Pancreas (tissue), 10 donors: ENCODE results near the gene CAMK1D. TPM values are rescaled to one million over a fixed set of nuclear protein-coding genes. Genes with fewer than 3 reads are reported as not detected.

ENCODE experiments used
- ATAC-seq, 4 donors: fragments of 200-7000 bp; cut with Tn5 transposase; one replicate each; pipeline versions ENCODE4 v1.8.0 to v1.9.1; 2020; ENCODE audit warnings: mild to moderate bottlenecking in 4 of 4, moderate library complexity in 4 of 4
- DNase-seq, 6 donors: peaks; one replicate each; pipeline ENCODE4 v3.0.0-alpha.2; 2020
- FAIRE-seq: peaks from 2 replicates; lab custom pipeline; 2012; peaks lifted over from hg19 to GRCh38; lab: Jason Lieb, UNC
- H3K27ac ChIP-seq, 4 donors: fragments of 200-600 bp; sonication (generic); 1 replicate in 3 of 4; 2 replicates in 1 of 4; pipeline versions ENCODE4 v1.5.0 to v1.8.0; 2020
- H3K27me3 ChIP-seq, 4 donors: fragments of 200-600 bp; one replicate each; pipeline ENCODE4 v1.8.0; 2021
- H3K36me3 ChIP-seq, 3 donors: fragments of 200-600 bp; sonication (generic) in 1 of 3; one replicate each; pipeline versions ENCODE4 v1.5.0 to v1.8.0; 2020 to 2021
- H3K4me1 ChIP-seq, 3 donors: fragments of 200-600 bp; one replicate each; pipeline ENCODE4 v1.8.0; 2021
- H3K4me3 ChIP-seq, 4 donors: fragments of 200-600 bp; sonication (generic) in 2 of 4; one replicate each; pipeline versions ENCODE4 v1.5.0 to v1.8.0; 2020 to 2021
- H3K9me3 ChIP-seq, 4 donors: fragments of 200-600 bp; one replicate each; pipeline ENCODE4 v1.8.0; 2021
- CTCF ChIP-seq, 4 donors: fragments of 200-600 bp; sonication (generic) in 3 of 4; IDR thresholded peaks; one replicate each; pipeline versions ENCODE4 v1.5.0 to v1.8.0; 2021; ENCODE audit warnings: antibody characterized with exemption in 4 of 4
- WGBS, 2 donors: extraction: QIAGEN DNeasy Blood & Tissue Kit; methylation state at CpG; one replicate each; pipeline ENCODE4 v1.1.7; 2013; 5-methylcytosine and 5-hydroxymethylcytosine counted together
- intact Hi-C, 3 donors: fragments of 100-400 bp; cut with DNase I; formaldehyde crosslinking; loops; one replicate each; pipeline versions ENCODE4 v1.11.1 to v1.14.2; 2022
- polyA plus RNA-seq, 2 donors: library from polyadenylated mRNA; stranded (reverse); fragments of 200-250 nt; gene quantifications; one replicate each; pipeline ENCODE4 v1.2.3, GENCODE V29; 2013
- total RNA-seq, 6 donors: library from RNA; stranded (reverse); fragmentation: NEBNext Ultra II Directional in 4 of 6; extraction: Animal tissue kit (Norgen Biotek cat#: 25700) in 4 of 6; gene quantifications; one replicate each; pipeline versions ENCODE4 v1.2.1 to v1.2.4, GENCODE V29; 2021 to 2023
- donor health status: healthy with polysubstance abuse.
- donor health status: DM: no; HTN: no; CAD: no; lungs with moderate emphysema.
- donor health status: DM: no; HTN: no; CAD: no.
- donor health status: control.
- donor health status: control.
- donor health status: Bipolar disorder and iron deficiency.
- donor health status: DM: yes; HTN: yes; CAD: no.
- donor health status: DM: no; HTN: no; CAD: no.
- donor health status: DM: no; HTN: no; CAD: no.
- donor health status: DM: yes; HTN: yes; CAD: no.

The CAMK1D gene
- total and polyA plus RNA-seq, 8 donors = 2.9 to 30.1 (median 22.7) TPM

DNA sequence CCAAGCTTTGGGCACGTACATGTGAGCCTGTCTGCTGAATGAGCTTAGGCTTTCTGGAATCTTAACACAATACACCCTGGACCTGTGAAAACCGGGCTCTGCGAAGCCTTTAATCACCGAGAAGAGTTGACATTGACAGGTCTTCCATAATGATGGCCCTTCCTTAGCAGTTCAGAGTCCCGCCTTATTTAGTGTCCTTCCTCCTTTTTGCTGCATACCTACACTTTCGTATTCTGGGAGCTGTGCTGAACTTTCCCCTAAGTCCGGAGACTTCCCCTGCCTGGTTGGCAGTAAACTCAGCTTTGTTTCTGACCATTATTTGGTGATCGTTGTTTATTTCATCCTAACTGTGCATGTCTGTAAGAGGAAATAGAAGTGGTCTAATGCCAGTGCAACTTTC lies 212.0 kb downstream of the CAMK1D start:
- DNase-seq = no peak
- no peaks in the 10 kb centered on the region for H3K36me3 ChIP-seq
- no peaks in the 10 kb centered on the region for H3K9me3 ChIP-seq
- no peak for ATAC-seq
- WGBS, 2 donors = 95 to 96% methylated on average over 8 of the region's 8 CpGs
- intact Hi-C loops = no loop called here
- no peaks in the 10 kb centered on the region for H3K4me1 ChIP-seq
- no peak overlapping the region for H3K4me3 ChIP-seq
- FAIRE-seq = no peak
- TF ChIP-seq CTCF (IDR thresholded peaks at IDR 0.05) = no peak
- no peaks in the 10 kb centered on the region for H3K27me3 ChIP-seq
- H3K27ac ChIP-seq = no peak overlapping the region

- H3K27ac ChIP-seq = no peak overlapping the region
- intact Hi-C loops = no loop called here
- DNase-seq (no peak), FAIRE-seq (no peak), ATAC-seq (no peak)
- H3K4me1 ChIP-seq = no peaks in the 10 kb centered on the region
- no peaks in the 10 kb centered on the region for H3K36me3 ChIP-seq
- H3K9me3 ChIP-seq = no peaks in the 10 kb centered on the region
- TF ChIP-seq CTCF (IDR thresholded peaks at IDR 0.05) = no peak
- H3K4me3 ChIP-seq = no peak overlapping the region
- H3K27me3 ChIP-seq = no peaks in the 10 kb centered on the region
Observed at GRCh38 chr10:12561720-12562119, 212.4 kb downstream of the CAMK1D start.

DNA sequence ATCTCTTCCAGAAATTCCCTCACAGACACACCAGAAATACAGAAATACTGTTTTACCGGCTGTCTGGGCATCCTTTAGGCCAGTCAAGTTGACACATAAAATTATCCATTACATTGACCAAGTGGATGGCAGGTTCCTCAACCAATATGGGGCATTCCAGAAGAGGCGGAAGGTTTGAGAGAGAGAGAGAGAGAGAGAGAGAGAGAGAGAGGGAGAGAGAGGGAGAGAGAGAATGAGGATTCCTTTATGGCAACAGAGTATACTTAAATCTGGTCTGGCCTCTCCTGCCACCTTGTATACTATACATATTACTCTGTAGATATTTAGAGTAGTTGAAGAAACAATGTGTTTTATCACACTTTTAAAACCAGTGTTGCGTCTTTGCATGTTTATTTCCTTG lies 214.1 kb downstream of the CAMK1D start:
- intact Hi-C loops = no loop called here
- no peak overlapping the region for H3K27ac ChIP-seq
- H3K4me3 ChIP-seq = no peak overlapping the region
- DNase-seq = no peak
- H3K9me3 ChIP-seq = no peaks in the 10 kb centered on the region
- H3K4me1 ChIP-seq = no peaks in the 10 kb centered on the region
- no peak for FAIRE-seq
- no peaks in the 10 kb centered on the region for H3K36me3 ChIP-seq
- TF ChIP-seq CTCF (IDR thresholded peaks at IDR 0.05) = no peak
- 92 to 94% methylated on average over 3 of the region's 3 CpGs for WGBS, 2 donors
- ATAC-seq = no peak
- no peaks in the 10 kb centered on the region for H3K27me3 ChIP-seq

GRCh38 chr10:12564173-12564572 lies 214.8 kb downstream of the CAMK1D start:
- ATAC-seq = no peak
- Histone ChIP-seq H3K4me1 (no peaks in the 10 kb centered on the region), H3K27ac (no peak overlapping the region), H3K36me3 (no peaks in the 10 kb centered on the region), H3K9me3 (no peaks in the 10 kb centered on the region), H3K27me3 (no peaks in the 10 kb centered on the region), H3K4me3 (no peak overlapping the region)
- DNase-seq = no peak
- no peak for FAIRE-seq
- TF ChIP-seq CTCF (IDR thresholded peaks at IDR 0.05) = no peak
- intact Hi-C loops = no loop called here
- 73 to 82% methylated on average over 2 of the region's 2 CpGs for WGBS, 2 donors

- Histone ChIP-seq H3K27me3 (no peaks in the 10 kb centered on the region), H3K4me3 (no peak overlapping the region), H3K27ac (no peak overlapping the region), H3K9me3 (no peaks in the 10 kb centered on the region), H3K36me3 (no peaks in the 10 kb centered on the region), H3K4me1 (no peaks in the 10 kb centered on the region)
- ATAC-seq = peak; percentile 42 to 61 (median 52)
- no peak for FAIRE-seq
- TF ChIP-seq CTCF (IDR thresholded peaks at IDR 0.05) = no peak
- 77 to 82% methylated on average over 20 of the region's 20 CpGs for WGBS, 2 donors
- intact Hi-C loops = no loop called here
- no peak for DNase-seq
Observed at GRCh38 chr10:12566161-12567115, 217.1 kb downstream of the CAMK1D start.
